H9 (cell line): Measurements from ENCODE around the gene MGLL. TPM values are rescaled to one million over a fixed set of nuclear protein-coding genes. Genes with fewer than 3 reads are reported as not detected.

Experiments used
- DNase-seq: peaks from one replicate; pipeline ENCODE4 v3.0.0-alpha.2; 2017
- H2AFZ ChIP-seq: one replicate; pipeline ENCODE4 v1.6.1; 2013; ENCODE audit warnings: mild to moderate bottlenecking, low read length, control low read depth, moderate library complexity
- H2AK5ac ChIP-seq: 2 replicates; pipeline ENCODE4 v1.6.1; 2013; ENCODE audit warnings: low read length, control low read depth, mixed read lengths; ENCODE audit not compliant: insufficient read length
- H2BK120ac ChIP-seq: one replicate; pipeline ENCODE4 v1.6.1; 2013; ENCODE audit warnings: low read depth, mild to moderate bottlenecking, low read length, control low read depth, inconsistent platforms; ENCODE audit not compliant: poor library complexity, severe bottlenecking
- H2BK12ac ChIP-seq: 2 replicates; pipeline ENCODE4 v1.6.1; 2013; ENCODE audit warnings: low read length, control low read depth, mixed read lengths, low read depth; ENCODE audit not compliant: insufficient read length
- H2BK15ac ChIP-seq: 2 replicates; pipeline ENCODE4 v1.6.1; 2013; ENCODE audit warnings: low read depth, low read length, control low read depth
- H2BK20ac ChIP-seq: one replicate; pipeline ENCODE4 v1.6.1; 2013; ENCODE audit warnings: low read depth, mild to moderate bottlenecking, low read length, control low read depth, inconsistent platforms; ENCODE audit not compliant: poor library complexity, severe bottlenecking
- H2BK5ac ChIP-seq: 2 replicates; pipeline ENCODE4 v1.6.1; 2013; ENCODE audit warnings: low read length, control low read depth, mixed read lengths; ENCODE audit not compliant: insufficient read length
- H3K14ac ChIP-seq: 2 replicates; pipeline ENCODE4 v1.6.1; 2013; ENCODE audit warnings: low read length, control low read depth; ENCODE audit not compliant: insufficient read depth
- H3K18ac ChIP-seq: 2 replicates; pipeline ENCODE4 v1.6.1; 2013; ENCODE audit warnings: low read depth, mild to moderate bottlenecking, mixed read lengths, low read length, control low read depth; ENCODE audit not compliant: insufficient read length
- H3K23ac ChIP-seq: 2 replicates; pipeline ENCODE4 v1.6.1; 2013; ENCODE audit warnings: low read length, control low read depth, mixed read lengths, low read depth; ENCODE audit not compliant: insufficient read length
- H3K23me2 ChIP-seq: 2 replicates; pipeline ENCODE4 v1.6.1; 2013; ENCODE audit warnings: low read depth, mild to moderate bottlenecking, mixed read lengths, low read length, control low read depth; ENCODE audit not compliant: insufficient read length, poor library complexity, severe bottlenecking
- H3K27ac ChIP-seq: 2 replicates; pipeline ENCODE4 v1.5.1; 2013; ENCODE audit warnings: low read length, control low read depth, mixed read lengths, low read depth; ENCODE audit not compliant: insufficient read length
- H3K27me3 ChIP-seq: 2 replicates; pipeline ENCODE4 v1.6.1; 2013; ENCODE audit warnings: low read length, control low read depth, inconsistent platforms; ENCODE audit not compliant: insufficient read depth
- H3K4ac ChIP-seq: 2 replicates; pipeline ENCODE4 v1.6.1; 2013; ENCODE audit warnings: low read depth, mild to moderate bottlenecking, control low read depth, inconsistent platforms, low read length, moderate library complexity
- H3K4me1 ChIP-seq: 2 replicates; pipeline ENCODE4 v1.6.1; 2013; ENCODE audit warnings: low read length, control low read depth, inconsistent platforms; ENCODE audit not compliant: insufficient read depth
- H3K4me2 ChIP-seq: 2 replicates; pipeline ENCODE4 v1.6.1; 2013; ENCODE audit warnings: low read length, control low read depth, mixed read lengths; ENCODE audit not compliant: insufficient read length, insufficient read depth
- H3K56ac ChIP-seq: 2 replicates; pipeline ENCODE4 v1.6.1; 2013; ENCODE audit warnings: low read depth, mild to moderate bottlenecking, mixed read lengths, low read length, control low read depth; ENCODE audit not compliant: insufficient read length
- H3K79me1 ChIP-seq: 2 replicates; pipeline ENCODE4 v1.6.1; 2013; ENCODE audit warnings: low read depth, mild to moderate bottlenecking, moderate library complexity, low read length, control low read depth, inconsistent platforms; ENCODE audit not compliant: insufficient read depth, poor library complexity, severe bottlenecking
- H3K79me2 ChIP-seq: 2 replicates; pipeline ENCODE4 v1.6.1; 2013; ENCODE audit warnings: low read length, control low read depth, inconsistent platforms; ENCODE audit not compliant: insufficient read depth
- H3K9ac ChIP-seq: 2 replicates; pipeline ENCODE4 v1.6.1; 2013; ENCODE audit warnings: low read length, control low read depth, mixed read lengths; ENCODE audit not compliant: insufficient read length; ENCODE audit errors: extremely low read depth
- H3K9me3 ChIP-seq: one replicate; pipeline ENCODE4 v1.6.1; 2013; ENCODE audit warnings: low read depth, low read length, inconsistent platforms; ENCODE audit not compliant: control insufficient read depth
- H3T11ph ChIP-seq: one replicate; pipeline ENCODE4 v1.6.1; 2013; ENCODE audit warnings: mild to moderate bottlenecking, low read length, control low read depth, inconsistent platforms
- H4K20me1 ChIP-seq: one replicate; pipeline ENCODE4 v1.6.1; 2013; ENCODE audit not compliant: control insufficient read depth, insufficient read length, insufficient read depth
- H4K5ac ChIP-seq: 2 replicates; pipeline ENCODE4 v1.6.1; 2013; ENCODE audit warnings: low read depth, mild to moderate bottlenecking, mixed read lengths, low read length, control low read depth; ENCODE audit not compliant: insufficient read length
- H4K8ac ChIP-seq: replicated peaks from 2 replicates; pipeline ENCODE4 v1.6.1; 2013; ENCODE audit warnings: low read length, control low read depth, mixed read lengths, low read depth; ENCODE audit not compliant: insufficient read length
- H4K91ac ChIP-seq: 2 replicates; pipeline ENCODE4 v1.6.1; 2013; ENCODE audit warnings: low read depth, mild to moderate bottlenecking, moderate library complexity, mixed read lengths, low read length, control low read depth; ENCODE audit not compliant: insufficient read length
- H3K27ac Mint-ChIP-seq, 3 experiments: 2 replicates in 2 of 3; 3 replicates in 1 of 3; pipeline ENCODE4 v1.8.0; 2020 to 2021; ENCODE audit warnings: mixed read lengths in 3 of 3, mild to moderate bottlenecking in 1 of 3, moderate library complexity in 1 of 3
- H3K27me3 Mint-ChIP-seq: 2 replicates; pipeline ENCODE4 v1.8.0; 2021; ENCODE audit warnings: low read depth, mild to moderate bottlenecking, moderate library complexity, mixed read lengths
- H3K36me3 Mint-ChIP-seq, 3 experiments: 2 replicates in 2 of 3; 3 replicates in 1 of 3; pipeline ENCODE4 v1.8.0; 2020 to 2021; ENCODE audit warnings: low read depth in 3 of 3, mixed read lengths in 3 of 3; ENCODE audit not compliant: insufficient read depth in 1 of 3
- H3K4me1 Mint-ChIP-seq, 2 experiments: 2 replicates each; pipeline ENCODE4 v1.8.0; 2020; ENCODE audit warnings: mixed read lengths in 2 of 2
- H3K4me3 Mint-ChIP-seq, 2 experiments: 2 replicates in 1 of 2; 3 replicates in 1 of 2; pipeline ENCODE4 v1.8.0; 2020 to 2021; ENCODE audit warnings: mild to moderate bottlenecking in 2 of 2, mixed read lengths in 2 of 2, moderate library complexity in 1 of 2
- H3K9me3 Mint-ChIP-seq, 2 experiments: 2 replicates in 1 of 2; 3 replicates in 1 of 2; pipeline ENCODE4 v1.8.0; 2020; ENCODE audit warnings: mild to moderate bottlenecking in 2 of 2, mixed read lengths in 2 of 2, moderate library complexity in 1 of 2
- CTCF ChIP-seq: fragments of 200-600 bp; sonication (generic); conservative IDR thresholded peaks from 3 replicates; pipeline ENCODE4 v1.8.0; 2021; ENCODE audit warnings: antibody characterized with exemption, mild to moderate bottlenecking
- WGBS: extraction: QIAGEN DNeasy Blood & Tissue Kit; methylation state at CpG from one replicate; pipeline ENCODE4 v1.1.7; 2013; ENCODE audit warnings: missing lambda C conversion rate, low lambda C conversion rate, mixed read lengths; ENCODE audit not compliant: insufficient read length; ENCODE audit errors: extremely low coverage; 5-methylcytosine and 5-hydroxymethylcytosine counted together
- total RNA-seq: library from RNA; stranded (reverse); gene quantifications from 2 replicates; pipeline ENCODE4 v1.2.1, GENCODE V29; 2021

Gene MGLL
- total RNA-seq, 1 experiment from 2014 or later = 0.11 TPM

- Histone ChIP-seq H3K4me2 (no peak overlapping the region), H2BK120ac (no peak overlapping the region), H2BK20ac (no peak overlapping the region), H3K14ac (no peak overlapping the region), H3K9ac (no peak overlapping the region), H3K4me1 (no peaks in the 10 kb centered on the region; the same call in 1 of the 2 replicates), H2BK5ac (no peak overlapping the region), H3K79me2 (no peaks in the 10 kb centered on the region), H3K9me3 (no peaks in the 10 kb centered on the region), H4K20me1 (no peaks in the 10 kb centered on the region), H3K27ac (no peak overlapping the region), H2AFZ (no peak overlapping the region), H4K91ac (no peak overlapping the region), H3K56ac (no peak overlapping the region), H4K8ac (no peak overlapping the region), H3K23me2 (no peaks in the 10 kb centered on the region), H2AK5ac (no peak overlapping the region), H4K5ac (no peak overlapping the region), H2BK12ac (no peak overlapping the region), H2BK15ac (no peak overlapping the region), H3K79me1 (no peaks in the 10 kb centered on the region), H3K27me3 (no peaks in the 10 kb centered on the region; the same call in 1 of the 2 replicates), H3T11ph (no peak overlapping the region), H3K18ac (no peak overlapping the region), H3K23ac (no peak overlapping the region), H3K4ac (no peak overlapping the region)
- TF ChIP-seq CTCF = no peak
- Mint-ChIP-seq H3K36me3 (no peaks in the 10 kb centered on the region), H3K4me1 (peaks cover 8 to 11% of the 10 kb centered on the region in 2 experiments), H3K27ac (no peak overlapping the region), H3K27me3 (no peaks in the 10 kb centered on the region; the same call in 1 of the 2 replicates), H3K4me3 (no peak overlapping the region), H3K9me3 (no peaks in the 10 kb centered on the region)
- no CpG with 5 or more reads among the region's 2 CpGs for WGBS
- DNase-seq = peak; percentile 17
These were observed 134.3 kb downstream of the MGLL start for GRCh38 chr3:127688022-127688415.
